Measurements from ENCODE around the gene CUEDC1.

DNA sequence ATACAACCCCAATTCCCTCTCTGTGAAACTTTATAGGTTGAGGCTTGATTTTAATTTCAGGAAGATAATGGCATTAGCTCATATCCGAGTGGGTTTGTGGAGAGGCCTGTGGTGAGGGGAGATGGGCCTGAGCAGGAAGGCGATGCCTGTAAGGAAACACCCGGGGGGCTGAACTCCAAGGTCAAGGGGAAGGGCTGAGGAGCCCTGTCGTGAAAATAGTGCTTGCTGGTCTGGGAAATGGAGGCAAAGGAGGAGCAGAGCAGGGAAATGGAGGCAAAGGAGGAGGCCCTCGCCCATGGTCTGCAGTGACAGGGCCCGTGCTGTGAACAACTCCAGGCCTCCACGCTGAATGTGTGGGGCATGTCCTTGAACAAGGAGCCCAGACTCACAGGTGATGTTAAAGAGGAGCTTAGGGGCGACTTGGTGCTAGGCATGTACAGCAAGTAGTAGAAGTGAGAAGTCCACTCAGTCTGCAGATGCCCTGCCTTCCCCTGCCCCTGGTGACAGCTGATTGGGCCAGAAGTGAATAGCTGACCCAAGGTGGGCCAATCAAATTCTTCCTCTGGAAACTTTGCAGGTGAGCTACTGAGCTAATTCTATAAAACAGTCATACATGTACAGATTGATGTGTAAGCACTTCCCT, 143.5 kb downstream of the CUEDC1 start:
- TF ChIP-seq ELK1 (IDR thresholded peaks at IDR 0.05; ENCODE audit: borderline replicate concordance, low read depth, low read length) (no peak), CHD1 (IDR thresholded peaks at IDR 0.05; ENCODE audit: low read depth, low read length) (no peak), RAD21 (IDR thresholded peaks at IDR 0.05; ENCODE audit: low read length) (no peak), CEBPB (IDR thresholded peaks at IDR 0.05; ENCODE audit: low read depth, low read length) (no peak), SMC3 (IDR thresholded peaks at IDR 0.05; ENCODE audit: low read depth, low read length) (no peak), POLR2A (IDR thresholded peaks at IDR 0.05; ENCODE audit: low read depth, low read length) (no peak), BHLHE40 (IDR thresholded peaks at IDR 0.05; ENCODE audit: low read depth, low read length) (no peak)
- TF ChIP-seq, protein P1, sequence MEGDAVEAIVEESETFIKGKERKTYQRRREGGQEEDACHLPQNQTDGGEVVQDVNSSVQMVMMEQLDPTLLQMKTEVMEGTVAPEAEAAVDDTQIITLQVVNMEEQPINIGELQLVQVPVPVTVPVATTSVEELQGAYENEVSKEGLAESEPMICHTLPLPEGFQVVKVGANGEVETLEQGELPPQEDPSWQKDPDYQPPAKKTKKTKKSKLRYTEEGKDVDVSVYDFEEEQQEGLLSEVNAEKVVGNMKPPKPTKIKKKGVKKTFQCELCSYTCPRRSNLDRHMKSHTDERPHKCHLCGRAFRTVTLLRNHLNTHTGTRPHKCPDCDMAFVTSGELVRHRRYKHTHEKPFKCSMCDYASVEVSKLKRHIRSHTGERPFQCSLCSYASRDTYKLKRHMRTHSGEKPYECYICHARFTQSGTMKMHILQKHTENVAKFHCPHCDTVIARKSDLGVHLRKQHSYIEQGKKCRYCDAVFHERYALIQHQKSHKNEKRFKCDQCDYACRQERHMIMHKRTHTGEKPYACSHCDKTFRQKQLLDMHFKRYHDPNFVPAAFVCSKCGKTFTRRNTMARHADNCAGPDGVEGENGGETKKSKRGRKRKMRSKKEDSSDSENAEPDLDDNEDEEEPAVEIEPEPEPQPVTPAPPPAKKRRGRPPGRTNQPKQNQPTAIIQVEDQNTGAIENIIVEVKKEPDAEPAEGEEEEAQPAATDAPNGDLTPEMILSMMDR (conservative IDR thresholded peaks at IDR 0.05; ENCODE audit: low read depth, low read length), result no peak
- TF ChIP-seq, protein P2, sequence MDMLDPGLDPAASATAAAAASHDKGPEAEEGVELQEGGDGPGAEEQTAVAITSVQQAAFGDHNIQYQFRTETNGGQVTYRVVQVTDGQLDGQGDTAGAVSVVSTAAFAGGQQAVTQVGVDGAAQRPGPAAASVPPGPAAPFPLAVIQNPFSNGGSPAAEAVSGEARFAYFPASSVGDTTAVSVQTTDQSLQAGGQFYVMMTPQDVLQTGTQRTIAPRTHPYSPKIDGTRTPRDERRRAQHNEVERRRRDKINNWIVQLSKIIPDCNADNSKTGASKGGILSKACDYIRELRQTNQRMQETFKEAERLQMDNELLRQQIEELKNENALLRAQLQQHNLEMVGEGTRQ (IDR thresholded peaks at IDR 0.05; ENCODE audit: low read depth, low read length), result no peak

Data from IMR-90 (cell line).